Loucy (cell line): ENCODE data around the gene SEMA5B.

ENCODE experiments used
- CTCF ChIP-seq: fragments of 200-600 bp; sonication (generic); conservative IDR thresholded peaks from 2 replicates; pipeline ENCODE4 v1.5.1; 2014; ENCODE audit warnings: mild to moderate bottlenecking, antibody characterized with exemption, low read length
- EZH2phosphoT487 ChIP-seq: fragments of 200-600 bp; IDR thresholded peaks from 2 replicates; pipeline ENCODE4 v1.6.1; 2018; ENCODE audit warnings: antibody characterized with exemption, mild to moderate bottlenecking, moderate library complexity, borderline replicate concordance

- TF ChIP-seq CTCF (no peak), EZH2phosphoT487 (no peak)
Measured at GRCh38 chr3:122961146-122961545, 66.4 kb downstream of the SEMA5B start.
